ENCODE measurements around the gene ANKMY1. TPM values are rescaled to one million over a fixed set of nuclear protein-coding genes. Genes with fewer than 3 reads are reported as not detected.

Gene ANKMY1
- polyA plus RNA-seq, 1 experiment = 6.8 TPM

- no peak overlapping the region for H3K4me3 ChIP-seq (ENCODE audit: low read depth, low read length)
- DNase-seq (ENCODE audit: low read depth) = no peak
- ChIA-PET POLR2A (no interaction called here), CTCF (no interaction called here)
- TF ChIP-seq, protein P1, sequence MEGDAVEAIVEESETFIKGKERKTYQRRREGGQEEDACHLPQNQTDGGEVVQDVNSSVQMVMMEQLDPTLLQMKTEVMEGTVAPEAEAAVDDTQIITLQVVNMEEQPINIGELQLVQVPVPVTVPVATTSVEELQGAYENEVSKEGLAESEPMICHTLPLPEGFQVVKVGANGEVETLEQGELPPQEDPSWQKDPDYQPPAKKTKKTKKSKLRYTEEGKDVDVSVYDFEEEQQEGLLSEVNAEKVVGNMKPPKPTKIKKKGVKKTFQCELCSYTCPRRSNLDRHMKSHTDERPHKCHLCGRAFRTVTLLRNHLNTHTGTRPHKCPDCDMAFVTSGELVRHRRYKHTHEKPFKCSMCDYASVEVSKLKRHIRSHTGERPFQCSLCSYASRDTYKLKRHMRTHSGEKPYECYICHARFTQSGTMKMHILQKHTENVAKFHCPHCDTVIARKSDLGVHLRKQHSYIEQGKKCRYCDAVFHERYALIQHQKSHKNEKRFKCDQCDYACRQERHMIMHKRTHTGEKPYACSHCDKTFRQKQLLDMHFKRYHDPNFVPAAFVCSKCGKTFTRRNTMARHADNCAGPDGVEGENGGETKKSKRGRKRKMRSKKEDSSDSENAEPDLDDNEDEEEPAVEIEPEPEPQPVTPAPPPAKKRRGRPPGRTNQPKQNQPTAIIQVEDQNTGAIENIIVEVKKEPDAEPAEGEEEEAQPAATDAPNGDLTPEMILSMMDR (IDR thresholded peaks at IDR 0.05; ENCODE audit: insufficient read depth, low read depth, low read length) = no peak
- H3K36me3 ChIP-seq (ENCODE audit: control insufficient read depth, insufficient read depth, low read length) = peaks cover 24% of the 10 kb centered on the region
- no peaks in the 10 kb centered on the region for H3K27me3 ChIP-seq (ENCODE audit: control insufficient read depth, insufficient read depth, low read length)
Observed at GRCh38 chr2:240466579-240467148, 91.1 kb downstream of the ANKMY1 start.

DNA sequence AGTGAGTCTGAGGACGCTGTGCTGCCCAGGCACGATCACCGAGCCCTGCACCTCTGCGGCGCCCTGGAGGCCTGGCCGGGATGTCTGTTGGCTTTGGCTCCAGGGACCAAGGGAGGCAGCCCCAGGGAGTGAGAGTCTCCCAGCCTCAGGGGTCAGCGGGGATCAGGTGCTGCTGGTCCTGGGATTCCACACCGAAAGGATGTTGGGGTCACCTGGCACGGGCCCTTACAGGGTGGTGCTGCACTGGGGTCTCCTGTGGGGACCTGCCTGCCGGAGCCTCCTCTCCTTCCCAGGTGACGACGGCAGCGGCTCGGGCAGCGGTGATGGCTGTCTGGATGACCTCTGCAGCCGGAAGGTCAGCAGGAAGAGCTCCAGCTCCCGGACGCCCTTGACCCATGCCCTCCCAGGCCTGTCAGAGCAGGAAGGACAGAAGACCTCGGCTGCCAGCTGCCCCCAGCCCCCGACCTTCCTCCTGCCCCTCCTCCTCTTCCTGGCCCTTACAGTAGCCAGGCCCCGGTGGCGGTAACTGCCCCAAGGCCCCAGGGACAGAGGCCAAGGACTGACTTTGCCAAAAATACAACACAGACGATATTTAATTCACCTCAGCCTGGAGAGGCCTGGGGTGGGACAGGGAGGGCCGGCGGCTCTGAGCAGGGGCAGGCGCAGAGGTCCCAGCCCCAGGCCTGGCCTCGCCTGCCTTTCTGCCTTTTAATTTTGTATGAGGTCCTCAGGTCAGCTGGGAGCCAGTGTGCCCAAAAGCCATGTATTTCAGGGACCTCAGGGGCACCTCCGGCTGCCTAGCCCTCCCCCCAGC is 91.8 kb downstream of the ANKMY1 start:
- Histone ChIP-seq H3K4me3 (ENCODE audit: low read depth, low read length) (no peak overlapping the region), H3K27me3 (ENCODE audit: control insufficient read depth, insufficient read depth, low read length) (no peaks in the 10 kb centered on the region), H3K36me3 (ENCODE audit: control insufficient read depth, insufficient read depth, low read length) (peaks cover 24% of the 10 kb centered on the region)
- POLR2A ChIA-PET = no interaction called here
- TF ChIP-seq, protein P1 (IDR thresholded peaks at IDR 0.05; ENCODE audit: insufficient read depth, low read depth, low read length) = no peak
- CTCF ChIA-PET = no interaction called here
- no peak for DNase-seq (ENCODE audit: low read depth)

GRCh38 chr2:240465268-240465764 is 92.5 kb downstream of the ANKMY1 start:
- POLR2A ChIA-PET = no interaction called here

DNA sequence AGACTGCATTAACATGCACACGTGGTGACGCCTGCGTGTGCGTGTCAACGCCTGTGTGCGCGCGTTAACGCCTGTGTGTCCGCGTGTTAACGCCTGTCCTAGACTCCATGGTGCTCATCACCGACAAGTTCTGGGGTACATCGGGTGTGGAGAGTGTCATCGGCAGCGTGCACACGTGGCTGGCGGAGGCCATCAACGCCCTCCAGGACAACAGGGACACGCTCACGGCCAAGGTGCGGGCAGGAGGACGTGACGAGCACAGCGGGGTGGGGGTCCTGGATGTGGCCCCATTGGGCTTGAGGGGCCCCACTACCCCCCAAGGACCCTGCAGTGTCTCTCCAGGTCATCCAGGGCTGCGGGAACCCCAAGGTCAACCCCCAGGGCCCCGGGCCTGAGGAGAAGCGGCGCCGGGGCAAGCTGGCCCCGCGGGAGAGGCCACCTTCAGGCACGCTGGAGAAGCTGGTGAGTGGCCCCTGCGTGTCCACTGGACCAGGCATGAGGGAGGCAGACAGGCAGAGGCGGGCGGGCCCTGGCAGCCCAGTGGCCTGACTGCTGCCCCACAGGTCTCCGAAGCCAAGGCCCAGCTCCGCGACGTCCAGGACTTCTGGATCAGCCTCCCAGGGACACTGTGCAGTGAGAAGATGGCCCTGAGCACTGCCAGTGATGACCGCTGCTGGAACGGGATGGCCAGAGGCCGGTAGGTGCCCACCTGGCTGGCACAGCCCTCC is 93.1 kb downstream of the ANKMY1 start:
- DNase-seq (ENCODE audit: low read depth) = no peak
- CTCF ChIA-PET = no interaction called here
- Histone ChIP-seq H3K36me3 (ENCODE audit: control insufficient read depth, insufficient read depth, low read length) (peaks cover 30% of the 10 kb centered on the region), H3K4me3 (ENCODE audit: low read depth, low read length) (no peak overlapping the region), H3K27me3 (ENCODE audit: control insufficient read depth, insufficient read depth, low read length) (no peaks in the 10 kb centered on the region)
- TF ChIP-seq, protein P1 (IDR thresholded peaks at IDR 0.05; ENCODE audit: insufficient read depth, low read depth, low read length) = no peak
- POLR2A ChIA-PET = no interaction called here

More at GRCh38 chr2:240465268-240465764, 92.5 kb downstream of the ANKMY1 start:
- no peak overlapping the region for H3K4me3 ChIP-seq (ENCODE audit: low read depth, low read length)
- no peak for DNase-seq (ENCODE audit: low read depth)
- no peaks in the 10 kb centered on the region for H3K27me3 ChIP-seq (ENCODE audit: control insufficient read depth, insufficient read depth, low read length)
- peaks cover 27% of the 10 kb centered on the region for H3K36me3 ChIP-seq (ENCODE audit: control insufficient read depth, insufficient read depth, low read length)
- TF ChIP-seq, protein P1 (IDR thresholded peaks at IDR 0.05; ENCODE audit: insufficient read depth, low read depth, low read length) = no peak
- CTCF ChIA-PET = no interaction called here

- DNase-seq (ENCODE audit: low read depth) = no peak
- Histone ChIP-seq H3K36me3 (ENCODE audit: control insufficient read depth, insufficient read depth, low read length) (peaks cover 35% of the 10 kb centered on the region), H3K27me3 (ENCODE audit: control insufficient read depth, insufficient read depth, low read length) (no peaks in the 10 kb centered on the region), H3K4me3 (ENCODE audit: low read depth, low read length) (no peak overlapping the region)
- TF ChIP-seq, protein P1 (IDR thresholded peaks at IDR 0.05; ENCODE audit: insufficient read depth, low read depth, low read length) = no peak
- CTCF ChIA-PET = no interaction called here
- POLR2A ChIA-PET = no interaction called here
Observed at GRCh38 chr2:240463866-240464481, 93.8 kb downstream of the ANKMY1 start.

All from BJ (cell line).